ENCODE measurements around the gene KRTAP12-4.

Gene KRTAP12-4

GRCh38 chr21:44671911-44672310 lies 17.5 kb upstream of the KRTAP12-4 start:
- peaks cover 2% of the 10 kb centered on the region for H3K27me3 ChIP-seq (ENCODE audit: insufficient read depth, poor library complexity, severe bottlenecking)
- no peak overlapping the region for H3K27ac ChIP-seq (replicated peaks)
- DNase-seq (ENCODE audit: low read depth in 1 of 2, low spot score in 1 of 2) = no peak
- TF ChIP-seq, protein P1, sequence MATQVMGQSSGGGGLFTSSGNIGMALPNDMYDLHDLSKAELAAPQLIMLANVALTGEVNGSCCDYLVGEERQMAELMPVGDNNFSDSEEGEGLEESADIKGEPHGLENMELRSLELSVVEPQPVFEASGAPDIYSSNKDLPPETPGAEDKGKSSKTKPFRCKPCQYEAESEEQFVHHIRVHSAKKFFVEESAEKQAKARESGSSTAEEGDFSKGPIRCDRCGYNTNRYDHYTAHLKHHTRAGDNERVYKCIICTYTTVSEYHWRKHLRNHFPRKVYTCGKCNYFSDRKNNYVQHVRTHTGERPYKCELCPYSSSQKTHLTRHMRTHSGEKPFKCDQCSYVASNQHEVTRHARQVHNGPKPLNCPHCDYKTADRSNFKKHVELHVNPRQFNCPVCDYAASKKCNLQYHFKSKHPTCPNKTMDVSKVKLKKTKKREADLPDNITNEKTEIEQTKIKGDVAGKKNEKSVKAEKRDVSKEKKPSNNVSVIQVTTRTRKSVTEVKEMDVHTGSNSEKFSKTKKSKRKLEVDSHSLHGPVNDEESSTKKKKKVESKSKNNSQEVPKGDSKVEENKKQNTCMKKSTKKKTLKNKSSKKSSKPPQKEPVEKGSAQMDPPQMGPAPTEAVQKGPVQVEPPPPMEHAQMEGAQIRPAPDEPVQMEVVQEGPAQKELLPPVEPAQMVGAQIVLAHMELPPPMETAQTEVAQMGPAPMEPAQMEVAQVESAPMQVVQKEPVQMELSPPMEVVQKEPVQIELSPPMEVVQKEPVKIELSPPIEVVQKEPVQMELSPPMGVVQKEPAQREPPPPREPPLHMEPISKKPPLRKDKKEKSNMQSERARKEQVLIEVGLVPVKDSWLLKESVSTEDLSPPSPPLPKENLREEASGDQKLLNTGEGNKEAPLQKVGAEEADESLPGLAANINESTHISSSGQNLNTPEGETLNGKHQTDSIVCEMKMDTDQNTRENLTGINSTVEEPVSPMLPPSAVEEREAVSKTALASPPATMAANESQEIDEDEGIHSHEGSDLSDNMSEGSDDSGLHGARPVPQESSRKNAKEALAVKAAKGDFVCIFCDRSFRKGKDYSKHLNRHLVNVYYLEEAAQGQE (IDR thresholded peaks at IDR 0.05; ENCODE audit: insufficient replicate concordance, low read depth) = no peak
- no peak for TF ChIP-seq SPI1 (IDR thresholded peaks at IDR 0.05; ENCODE audit: borderline replicate concordance, low read depth)
- no peak for TF ChIP-seq POLR2AphosphoS5 (IDR thresholded peaks at IDR 0.05; ENCODE audit: low read depth)
- no peak overlapping the region for H3K4me3 ChIP-seq (replicated peaks; ENCODE audit: insufficient read depth, low read length)

DNA sequence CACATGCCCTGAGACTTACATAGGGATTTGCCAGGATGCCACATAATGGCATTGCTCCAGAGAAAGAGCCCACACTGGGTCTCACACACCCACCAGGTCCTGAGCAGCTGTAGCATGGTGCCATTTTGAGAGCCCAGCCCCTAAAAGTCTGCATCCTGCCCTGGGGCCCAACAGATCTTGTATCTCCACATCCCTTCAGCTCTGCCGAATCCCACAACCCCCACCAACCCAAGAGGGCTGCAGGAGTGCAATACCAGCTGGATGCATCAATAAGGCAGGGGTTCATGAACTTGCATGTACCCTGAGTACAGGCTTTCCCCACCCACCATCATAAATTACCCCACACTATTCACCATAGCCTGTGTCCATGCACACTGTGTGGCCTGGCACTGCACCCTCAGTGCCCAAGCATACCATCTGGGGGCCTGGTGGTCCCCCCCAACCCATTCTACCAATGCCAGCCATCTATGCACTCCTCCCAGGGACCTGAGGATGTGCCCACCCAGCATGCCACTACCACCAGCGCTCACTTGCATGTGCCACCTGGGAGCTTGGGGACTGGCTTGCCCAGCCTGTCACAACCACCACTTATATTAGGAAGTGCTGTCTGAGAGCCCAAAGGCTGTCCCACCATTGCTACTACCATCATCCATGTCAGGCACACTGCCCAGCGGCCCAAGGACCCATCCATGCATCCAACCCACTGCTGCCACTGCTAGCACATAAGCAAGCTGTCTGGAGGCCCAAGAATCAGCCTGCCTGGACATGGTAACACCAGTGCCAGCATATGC lies 16.4 kb upstream of the KRTAP12-4 start:
- no peak overlapping the region for H3K27ac ChIP-seq (replicated peaks)
- no peak overlapping the region for H3K4me3 ChIP-seq (replicated peaks; ENCODE audit: insufficient read depth, low read length)
- peaks cover 2% of the 10 kb centered on the region for H3K27me3 ChIP-seq (ENCODE audit: insufficient read depth, poor library complexity, severe bottlenecking)
- no peak for DNase-seq (ENCODE audit: low read depth in 1 of 2, low spot score in 1 of 2)
- TF ChIP-seq, protein P1 (IDR thresholded peaks at IDR 0.05; ENCODE audit: insufficient replicate concordance, low read depth) = no peak
- TF ChIP-seq POLR2AphosphoS5 (IDR thresholded peaks at IDR 0.05; ENCODE audit: low read depth) (no peak), CTCF (IDR thresholded peaks at IDR 0.05; ENCODE audit: insufficient read depth, low read length) (no peak), SPI1 (IDR thresholded peaks at IDR 0.05; ENCODE audit: borderline replicate concordance, low read depth) (no peak), GABPA (IDR thresholded peaks at IDR 0.05; ENCODE audit: low read depth) (no peak)

- no peak for TF ChIP-seq CTCF (IDR thresholded peaks at IDR 0.05; ENCODE audit: insufficient read depth, low read length)
- no peak for TF ChIP-seq GABPA (IDR thresholded peaks at IDR 0.05; ENCODE audit: low read depth)
- TF ChIP-seq SPI1 (IDR thresholded peaks at IDR 0.05; ENCODE audit: borderline replicate concordance, low read depth) = no peak
- no peak for TF ChIP-seq POLR2AphosphoS5 (IDR thresholded peaks at IDR 0.05; ENCODE audit: low read depth)
- TF ChIP-seq, protein P1 (IDR thresholded peaks at IDR 0.05; ENCODE audit: insufficient replicate concordance, low read depth) = no peak
- H3K27me3 ChIP-seq (ENCODE audit: insufficient read depth, poor library complexity, severe bottlenecking) = no peaks in the 10 kb centered on the region
- no peak overlapping the region for H3K4me3 ChIP-seq (replicated peaks; ENCODE audit: insufficient read depth, low read length)
- H3K27ac ChIP-seq (replicated peaks) = no peak overlapping the region
- DNase-seq (ENCODE audit: low read depth in 1 of 2, low spot score in 1 of 2) = no peak
Observed at GRCh38 chr21:44667612-44668011, 13.2 kb upstream of the KRTAP12-4 start.

Measured in HL-60 (cell line).